Measurements from ENCODE around the gene GRAMD1B. TPM values are rescaled to one million over a fixed set of nuclear protein-coding genes. Genes with fewer than 3 reads are reported as not detected.
"Not testable (repeated sequence)": the region's sequence is repeated elsewhere in the genome, so short reads cannot be mapped to it uniquely, and the experiment has no call there.

Gene GRAMD1B
- total RNA-seq, 2 experiments from 2014 or later: 36.8 to 39.0 TPM

- CTCF ChIA-PET: interaction anchor here (1.2 kb wide), 1 partner anchor 35 kb away, joined by 6 read pairs; no protein-coding TSS in a partner anchor
- Mint-ChIP-seq H3K4me1 (ENCODE audit: low read depth) (peaks cover 23% of the 10 kb centered on the region), H3K27ac (no peak overlapping the region), H3K27me3 (no peaks in the 10 kb centered on the region), H3K36me3 (peaks cover 10% of the 10 kb centered on the region), H3K9me3 (peaks cover 3% of the 10 kb centered on the region), H3K4me3 (no peak overlapping the region)
- intact Hi-C loops (cut with micrococcal nuclease): no loop called here
- POLR2A ChIA-PET: no interaction called here
- DNase-seq: no peak
These were observed 88.5 kb downstream of the GRAMD1B start for GRCh38 chr11:123518496-123519054.

- no peak overlapping the region for H3K27ac Mint-ChIP-seq
- ChIA-PET CTCF (interaction anchor here (1.2 to 2.5 kb wide), 2 partner anchors 8 to 35 kb away, joined by 6 to 14 read pairs; no protein-coding TSS in a partner anchor), POLR2A (no interaction called here)
- H3K4me1 Mint-ChIP-seq (ENCODE audit: low read depth): peaks cover 23% of the 10 kb centered on the region
- peaks cover 3% of the 10 kb centered on the region for H3K9me3 Mint-ChIP-seq
- H3K36me3 Mint-ChIP-seq: peaks cover 7% of the 10 kb centered on the region
- no peak for DNase-seq
- intact Hi-C loops (cut with micrococcal nuclease): no loop called here
- H3K27me3 Mint-ChIP-seq: no peaks in the 10 kb centered on the region
- no peak overlapping the region for H3K4me3 Mint-ChIP-seq
These were observed 89.2 kb downstream of the GRAMD1B start for GRCh38 chr11:123519055-123519796.

GRCh38 chr11:123519797-123520193 is 89.7 kb downstream of the GRAMD1B start:
- Mint-ChIP-seq H3K27me3 (no peaks in the 10 kb centered on the region), H3K27ac (no peak overlapping the region), H3K4me1 (ENCODE audit: low read depth) (peaks cover 23% of the 10 kb centered on the region), H3K9me3 (peaks cover 3% of the 10 kb centered on the region), H3K36me3 (peaks cover 7% of the 10 kb centered on the region), H3K4me3 (no peak overlapping the region)
- intact Hi-C loops (cut with micrococcal nuclease): no loop called here
- no peak for DNase-seq
- CTCF ChIA-PET: interaction anchor here (1.2 to 2.5 kb wide), 3 partner anchors 9 to 57 kb away, joined by 4 to 14 read pairs (median 6); no protein-coding TSS in a partner anchor
- POLR2A ChIA-PET: no interaction called here

GRCh38 chr11:123520476-123520875 is 90.4 kb downstream of the GRAMD1B start:
- H3K9me3 Mint-ChIP-seq; intact Hi-C loops (cut with micrococcal nuclease); H3K36me3 Mint-ChIP-seq; POLR2A ChIA-PET; H3K27me3 Mint-ChIP-seq; H3K4me3 Mint-ChIP-seq; DNase-seq; H3K27ac Mint-ChIP-seq: not testable (repeated sequence)
- H3K4me1 Mint-ChIP-seq (ENCODE audit: low read depth): peaks cover 23% of the 10 kb centered on the region
- CTCF ChIA-PET: interaction anchor here (0.8 to 2.5 kb wide), 4 partner anchors 9 to 56 kb away, joined by 3 to 14 read pairs (median 4); no protein-coding TSS in a partner anchor

GRCh38 chr11:123521001-123521400 is 90.9 kb downstream of the GRAMD1B start:
- no peaks in the 10 kb centered on the region for H3K27me3 Mint-ChIP-seq
- H3K9me3 Mint-ChIP-seq: peaks cover 3% of the 10 kb centered on the region
- intact Hi-C loops (cut with micrococcal nuclease): no loop called here
- H3K4me1 Mint-ChIP-seq (ENCODE audit: low read depth): peaks cover 21% of the 10 kb centered on the region
- H3K4me3 Mint-ChIP-seq: no peak overlapping the region
- H3K27ac Mint-ChIP-seq: no peak overlapping the region
- H3K36me3 Mint-ChIP-seq: peaks cover 7% of the 10 kb centered on the region
- DNase-seq: no peak
- ChIA-PET CTCF (interaction anchor here (0.8 to 2.5 kb wide), 5 partner anchors 10 to 55 kb away, joined by 3 to 14 read pairs (median 3); no protein-coding TSS in a partner anchor), POLR2A (no interaction called here)

GRCh38 chr11:123521930-123522329 is 91.9 kb downstream of the GRAMD1B start:
- Mint-ChIP-seq H3K36me3 (peaks cover 7% of the 10 kb centered on the region), H3K27ac (no peak overlapping the region), H3K9me3 (peaks cover 3% of the 10 kb centered on the region), H3K4me3 (no peak overlapping the region), H3K4me1 (ENCODE audit: low read depth) (peaks cover 12% of the 10 kb centered on the region), H3K27me3 (no peaks in the 10 kb centered on the region)
- intact Hi-C loops (cut with micrococcal nuclease): no loop called here
- CTCF ChIA-PET: interaction anchor here (0.6 to 1.5 kb wide), 3 partner anchors 9 to 1221 kb away, joined by 3 to 4 read pairs (median 3); no protein-coding TSS in a partner anchor
- no peak for DNase-seq
- POLR2A ChIA-PET: no interaction called here

- no peaks in the 10 kb centered on the region for H3K27me3 Mint-ChIP-seq
- no peak overlapping the region for H3K27ac Mint-ChIP-seq
- intact Hi-C loops (cut with micrococcal nuclease): no loop called here
- ChIA-PET POLR2A (no interaction called here), CTCF (interaction anchor here (1.5 kb wide), 1 partner anchor 13 kb away, joined by 4 read pairs; no protein-coding TSS in a partner anchor)
- DNase-seq: no peak
- no peaks in the 10 kb centered on the region for H3K4me1 Mint-ChIP-seq (ENCODE audit: low read depth)
- H3K36me3 Mint-ChIP-seq: peaks cover 7% of the 10 kb centered on the region
- no peak overlapping the region for H3K4me3 Mint-ChIP-seq
- peaks cover 3% of the 10 kb centered on the region for H3K9me3 Mint-ChIP-seq
These were observed 93.5 kb downstream of the GRAMD1B start for GRCh38 chr11:123523539-123523938.

GRCh38 chr11:123525097-123525496 is 95.0 kb downstream of the GRAMD1B start:
- no peaks in the 10 kb centered on the region for H3K27me3 Mint-ChIP-seq
- intact Hi-C loops (cut with micrococcal nuclease): no loop called here
- no peak for DNase-seq
- ChIA-PET CTCF (no interaction called here), POLR2A (no interaction called here)
- H3K36me3 Mint-ChIP-seq: peaks cover 3% of the 10 kb centered on the region
- no peak overlapping the region for H3K4me3 Mint-ChIP-seq
- no peaks in the 10 kb centered on the region for H3K4me1 Mint-ChIP-seq (ENCODE audit: low read depth)
- peaks cover 3% of the 10 kb centered on the region for H3K9me3 Mint-ChIP-seq
- H3K27ac Mint-ChIP-seq: no peak overlapping the region

GRCh38 chr11:123525511-123525918 is 95.4 kb downstream of the GRAMD1B start:
- Mint-ChIP-seq H3K27me3 (no peaks in the 10 kb centered on the region), H3K4me3 (no peak overlapping the region), H3K4me1 (ENCODE audit: low read depth) (no peaks in the 10 kb centered on the region), H3K36me3 (peaks cover 3% of the 10 kb centered on the region), H3K27ac (no peak overlapping the region), H3K9me3 (peaks cover 3% of the 10 kb centered on the region)
- ChIA-PET POLR2A (no interaction called here), CTCF (no interaction called here)
- no peak for DNase-seq
- intact Hi-C loops (cut with micrococcal nuclease): no loop called here

GRCh38 chr11:123526027-123526805 is 96.1 kb downstream of the GRAMD1B start:
- Mint-ChIP-seq H3K9me3 (no peaks in the 10 kb centered on the region), H3K27me3 (no peaks in the 10 kb centered on the region), H3K36me3 (peaks cover 2% of the 10 kb centered on the region), H3K4me1 (ENCODE audit: low read depth) (no peaks in the 10 kb centered on the region), H3K4me3 (no peak overlapping the region), H3K27ac (no peak overlapping the region)
- DNase-seq: no peak
- intact Hi-C loops (cut with micrococcal nuclease): no loop called here
- ChIA-PET POLR2A (no interaction called here), CTCF (interaction anchor here (0.9 to 1.3 kb wide), 3 partner anchors 15 to 51 kb away, joined by 3 read pairs; no protein-coding TSS in a partner anchor)

GRCh38 chr11:123526918-123527317 is 96.8 kb downstream of the GRAMD1B start:
- H3K9me3 Mint-ChIP-seq: no peaks in the 10 kb centered on the region
- H3K27ac Mint-ChIP-seq: no peak overlapping the region
- DNase-seq: no peak
- no peaks in the 10 kb centered on the region for H3K27me3 Mint-ChIP-seq
- no peaks in the 10 kb centered on the region for H3K4me1 Mint-ChIP-seq (ENCODE audit: low read depth)
- ChIA-PET CTCF (interaction anchor here (1.2 to 1.3 kb wide), 2 partner anchors 16 to 50 kb away, joined by 3 read pairs; no protein-coding TSS in a partner anchor), POLR2A (no interaction called here)
- H3K36me3 Mint-ChIP-seq: no peaks in the 10 kb centered on the region
- intact Hi-C loops (cut with micrococcal nuclease): no loop called here
- H3K4me3 Mint-ChIP-seq: no peak overlapping the region

GRCh38 chr11:123527526-123527925 is 97.5 kb downstream of the GRAMD1B start:
- DNase-seq: no peak
- intact Hi-C loops (cut with micrococcal nuclease): no loop called here
- H3K27ac Mint-ChIP-seq: no peak overlapping the region
- CTCF ChIA-PET: no interaction called here
- POLR2A ChIA-PET: no interaction called here
- no peak overlapping the region for H3K4me3 Mint-ChIP-seq
- no peaks in the 10 kb centered on the region for H3K27me3 Mint-ChIP-seq
- no peaks in the 10 kb centered on the region for H3K9me3 Mint-ChIP-seq
- no peaks in the 10 kb centered on the region for H3K4me1 Mint-ChIP-seq (ENCODE audit: low read depth)
- H3K36me3 Mint-ChIP-seq: peaks cover 3% of the 10 kb centered on the region
